GM03348 (cell line): ENCODE measurements around the gene FOXP1.
A peak's percentile ranks its signal among the peaks of the same experiment; 100 is the strongest.

ENCODE experiments used
- DNase-seq: peaks from one replicate; pipeline ENCODE4 v3.0.0; 2012; ENCODE audit warnings: low spot score

FOXP1 gene

DNA sequence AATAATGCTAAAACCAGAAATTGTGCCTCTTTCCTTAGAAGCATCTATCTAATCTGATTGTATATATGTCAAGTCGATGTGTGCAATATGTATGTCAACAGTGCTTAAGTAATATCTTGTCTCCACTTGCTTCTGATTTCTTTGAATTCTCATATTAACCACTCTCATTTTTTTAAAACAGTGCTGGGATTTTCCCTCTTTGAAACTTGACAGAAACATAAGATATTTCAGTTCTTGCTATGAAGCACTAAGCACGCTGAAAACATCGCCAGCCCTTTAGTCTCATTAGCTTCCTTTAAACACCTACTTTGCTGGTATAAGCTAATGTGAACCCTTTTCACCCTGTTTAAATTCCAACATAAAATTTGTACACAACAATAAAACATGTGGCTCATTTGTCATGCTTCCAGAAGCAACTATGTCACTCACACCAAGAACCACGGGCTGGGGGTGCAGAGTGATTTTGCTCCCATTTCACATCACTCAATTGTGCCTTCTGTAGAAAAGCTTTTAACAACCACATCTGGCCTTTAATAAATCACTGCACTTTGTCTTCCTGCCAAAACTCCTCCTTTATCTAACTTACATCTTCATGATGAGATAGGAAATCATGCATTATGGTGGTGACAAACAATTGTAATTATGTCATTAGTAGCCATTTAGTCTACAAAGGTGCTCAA lies 185.2 kb downstream of the FOXP1 start:
- DNase-seq: no peak

GRCh38 chr3:71397726-71398125 lies 185.8 kb downstream of the FOXP1 start:
- DNase-seq: no peak

DNA sequence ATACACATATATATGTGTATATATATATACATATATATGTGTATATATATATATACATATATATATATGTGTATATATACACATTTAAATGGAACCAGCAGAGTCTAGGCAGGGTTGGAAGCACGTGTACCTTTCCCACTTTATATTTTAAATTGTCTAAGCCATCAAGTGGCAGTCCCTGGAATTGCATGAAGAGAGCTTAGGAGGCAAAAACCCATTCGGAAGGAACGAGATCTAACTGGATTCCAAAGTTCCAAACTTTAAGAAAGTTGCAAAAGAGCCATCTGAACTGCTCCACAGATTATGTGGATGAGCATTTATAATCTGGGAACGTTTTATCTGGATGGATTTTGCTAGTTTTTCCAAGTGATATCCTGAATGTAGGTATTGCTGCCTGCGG lies 186.5 kb downstream of the FOXP1 start:
- peak; percentile 25 for DNase-seq

- peak; percentile 31 for DNase-seq
These were observed 187.4 kb downstream of the FOXP1 start for GRCh38 chr3:71395927-71396695.

DNA sequence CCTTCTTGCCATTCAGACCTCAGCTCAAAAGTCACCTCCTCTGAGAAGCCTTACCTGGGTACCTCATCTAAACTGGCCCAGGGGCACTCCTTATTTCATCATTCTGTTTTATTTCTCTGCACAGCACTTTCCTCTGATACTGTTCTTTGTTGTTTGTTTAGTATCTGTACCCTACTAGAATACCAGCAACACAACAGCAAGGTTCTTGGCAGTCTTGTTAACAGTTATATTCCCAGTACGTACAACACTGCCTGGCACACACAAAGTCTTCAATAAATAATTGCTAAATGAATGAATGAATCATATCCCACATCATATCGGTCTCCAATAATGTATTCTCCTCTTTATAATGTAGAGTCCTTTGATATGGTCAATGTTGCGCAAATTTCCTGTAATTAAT lies 188.1 kb downstream of the FOXP1 start:
- no peak for DNase-seq

GRCh38 chr3:71393745-71394144 lies 189.8 kb downstream of the FOXP1 start:
- no peak for DNase-seq

DNA sequence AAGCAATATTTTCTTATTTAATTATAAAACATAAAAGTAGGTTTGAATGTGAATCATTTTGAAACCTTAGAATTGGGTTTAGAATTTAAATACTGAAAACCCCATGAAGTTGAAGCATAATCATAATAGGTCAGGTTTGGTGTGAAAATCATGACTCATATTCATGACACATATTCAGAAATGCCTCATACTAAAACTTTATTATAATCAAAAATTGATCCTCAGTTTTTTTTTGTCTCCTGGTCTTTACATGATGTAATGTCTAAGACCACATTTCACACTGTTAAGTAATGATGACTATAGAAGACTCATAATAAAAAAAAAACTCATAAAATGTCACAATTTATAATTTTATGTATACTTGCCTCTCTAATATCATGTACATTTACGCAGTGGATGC lies 190.4 kb downstream of the FOXP1 start:
- DNase-seq: no peak

DNA sequence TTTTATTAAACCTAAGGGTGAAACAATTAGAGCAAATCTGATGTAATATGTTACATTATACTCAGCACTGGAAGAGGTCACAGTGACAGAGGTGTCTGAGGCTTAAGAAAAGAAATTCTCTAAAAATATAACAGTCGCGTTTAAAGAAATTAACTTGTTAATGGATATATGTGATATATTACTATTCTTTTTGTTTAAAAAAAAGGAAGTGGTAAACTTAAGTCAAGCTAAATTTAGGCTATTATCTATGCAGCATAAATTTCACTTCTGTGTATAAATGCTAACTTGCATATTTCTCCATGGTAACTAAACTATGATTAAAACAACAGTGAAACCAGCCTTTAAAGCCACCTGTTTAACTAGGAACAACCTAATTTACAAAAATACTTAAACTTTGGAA lies 191.3 kb downstream of the FOXP1 start:
- DNase-seq: no peak

GRCh38 chr3:71391361-71391760 lies 192.2 kb downstream of the FOXP1 start:
- DNase-seq: no peak

DNA sequence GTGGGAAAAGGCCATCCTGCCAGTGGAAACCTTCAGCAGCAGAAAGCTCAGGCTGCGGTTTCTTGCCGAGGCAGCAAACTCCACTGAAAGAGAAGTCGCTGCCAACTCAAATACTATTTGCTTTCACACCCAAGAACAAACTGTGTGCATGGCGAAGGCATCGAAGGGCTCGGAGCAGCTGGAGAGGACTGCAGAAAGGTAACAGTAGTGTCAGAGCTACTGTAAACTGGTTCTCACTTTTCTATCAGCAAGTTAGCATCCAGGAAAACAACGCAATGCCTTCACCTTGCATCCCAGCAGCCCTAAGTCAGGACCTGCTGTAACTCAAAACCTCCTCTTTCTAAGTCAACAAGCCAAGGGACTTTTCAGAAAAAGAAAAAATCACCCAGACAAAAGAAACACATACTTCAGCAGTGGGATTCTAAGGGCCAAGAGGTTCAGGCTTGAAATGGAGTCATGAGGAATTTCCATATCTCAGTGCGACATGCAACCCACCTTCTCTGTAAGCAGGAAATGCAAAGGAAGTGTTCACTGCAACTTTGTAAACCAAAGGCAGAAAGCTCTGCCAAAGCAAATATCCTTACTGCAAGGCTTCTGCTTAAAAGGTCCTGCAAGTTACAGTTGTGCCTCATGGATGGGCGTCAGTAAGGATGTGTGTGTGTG lies 193.5 kb downstream of the FOXP1 start:
- DNase-seq: no peak

- no peak for DNase-seq
These were observed 194.3 kb downstream of the FOXP1 start for GRCh38 chr3:71389191-71389590.

DNA sequence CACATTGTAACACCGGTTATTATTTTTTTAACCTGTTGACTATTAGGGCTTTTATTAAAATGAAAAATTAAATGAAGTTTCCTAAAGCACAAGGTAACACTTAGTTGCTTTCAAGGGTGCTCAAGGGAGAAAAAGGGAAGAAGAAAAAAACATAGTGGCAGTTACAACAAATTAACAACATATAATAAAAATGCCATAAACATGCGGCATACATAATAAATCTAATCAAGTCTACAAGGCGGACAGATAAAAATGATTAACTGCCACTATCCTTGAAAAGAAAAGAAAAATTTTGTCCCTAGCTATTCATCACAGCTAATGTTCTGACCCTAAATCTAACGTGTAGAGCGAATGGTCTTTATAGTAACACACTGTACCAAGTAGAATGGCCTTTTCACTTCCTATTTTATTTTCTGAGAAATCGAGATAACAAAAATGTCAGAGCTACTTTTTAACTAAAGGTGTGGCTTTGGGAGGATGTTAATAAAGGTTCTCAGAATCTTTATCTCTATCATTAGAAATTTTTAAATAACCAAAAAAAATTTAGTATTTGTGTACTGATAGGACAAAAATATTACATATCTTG lies 194.9 kb downstream of the FOXP1 start:
- DNase-seq: no peak

- DNase-seq: no peak
These were observed 195.9 kb downstream of the FOXP1 start for GRCh38 chr3:71387586-71387985.

GRCh38 chr3:71384837-71385716 lies 198.5 kb downstream of the FOXP1 start:
- peak; percentile 17 for DNase-seq

- no peak for DNase-seq
These were observed 199.1 kb downstream of the FOXP1 start for GRCh38 chr3:71384388-71384787.

- DNase-seq: no peak
These were observed 203.4 kb downstream of the FOXP1 start for GRCh38 chr3:71380096-71380495.

DNA sequence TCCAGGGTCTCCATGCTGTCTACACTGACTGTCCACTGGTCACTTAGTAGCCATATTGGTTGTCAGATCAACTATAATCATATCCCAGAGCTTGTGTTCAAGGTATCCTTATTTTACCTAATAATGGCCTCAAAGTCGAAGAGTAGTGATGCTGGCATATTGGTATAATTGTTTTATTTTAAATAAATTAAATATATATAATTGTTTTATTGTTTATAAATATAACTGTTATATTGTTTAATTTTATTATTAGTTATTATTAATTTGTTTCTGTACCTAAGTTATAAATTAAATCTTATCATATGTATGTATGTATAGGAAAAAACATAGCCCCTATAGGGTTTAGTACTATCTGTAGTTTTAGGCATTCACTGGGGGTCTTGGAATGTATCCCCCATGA lies 205.0 kb downstream of the FOXP1 start:
- DNase-seq: no peak

- DNase-seq: no peak
These were observed 206.6 kb downstream of the FOXP1 start for GRCh38 chr3:71376911-71377310.

DNA sequence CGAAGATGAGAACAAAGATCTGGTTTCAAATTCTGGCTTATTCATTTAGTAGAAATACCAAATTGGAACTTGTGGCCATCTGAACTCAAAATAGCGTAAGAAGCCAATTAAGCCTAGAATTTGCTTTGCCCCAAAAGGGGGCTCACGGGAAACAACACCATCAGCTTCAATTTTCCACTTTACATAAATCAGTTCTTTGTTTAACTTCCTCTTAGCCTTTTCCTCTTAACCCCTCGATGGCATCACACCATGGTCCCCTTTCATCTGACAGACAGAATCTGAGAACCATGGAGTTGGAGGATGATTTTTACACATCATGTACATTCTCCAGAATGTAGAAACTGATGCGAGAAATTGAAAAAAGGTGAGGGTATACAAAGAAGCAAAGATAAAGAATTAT lies 207.0 kb downstream of the FOXP1 start:
- DNase-seq: no peak

- DNase-seq: no peak
These were observed 208.9 kb downstream of the FOXP1 start for GRCh38 chr3:71374582-71374981.

GRCh38 chr3:71372911-71373637 lies 210.5 kb downstream of the FOXP1 start:
- DNase-seq: no peak
